Activated CD4-positive, alpha-beta T cell treated with anti-CD3 and anti-CD28 coated beads for 1 hour (primary cell): Measurements from ENCODE around the gene SMPDL3A.

ENCODE experiments used
- DNase-seq: peaks from one replicate; pipeline ENCODE4 v3.0.0-alpha.2; 2020

SMPDL3A gene

GRCh38 chr6:122806291-122806690 is 17.2 kb downstream of the SMPDL3A start:
- DNase-seq, result no peak

- DNase-seq, result no peak
These were observed 19.2 kb downstream of the SMPDL3A start for GRCh38 chr6:122808121-122808885.

- no peak for DNase-seq
These were observed 19.9 kb downstream of the SMPDL3A start for GRCh38 chr6:122809001-122809400.

- DNase-seq, result no peak
These were observed 20.6 kb downstream of the SMPDL3A start for GRCh38 chr6:122809691-122810090.

DNA sequence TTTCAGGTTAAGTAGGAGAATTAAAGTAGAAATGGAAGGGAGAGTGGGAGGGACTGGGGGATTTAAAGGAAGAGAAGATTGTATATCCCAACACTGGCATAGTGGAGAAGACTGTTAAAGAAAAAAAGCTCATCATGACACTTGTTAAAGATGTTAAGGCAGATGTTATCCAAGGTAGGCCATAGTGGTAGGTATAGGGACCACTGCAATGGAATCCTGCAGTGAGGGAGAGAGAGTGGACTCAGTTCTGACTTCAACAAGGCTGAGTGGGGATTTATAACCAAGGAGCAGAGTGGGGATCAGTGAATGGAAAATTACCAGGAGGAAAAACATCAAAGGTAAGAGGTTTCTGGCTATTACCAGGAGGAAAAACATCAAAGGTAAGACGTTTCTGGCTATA is 21.1 kb downstream of the SMPDL3A start:
- DNase-seq, result no peak

GRCh38 chr6:122817358-122817757 is 28.3 kb downstream of the SMPDL3A start:
- no peak for DNase-seq

GRCh38 chr6:122817766-122818165 is 28.7 kb downstream of the SMPDL3A start:
- DNase-seq, result no peak

- DNase-seq, result no peak
These were observed 29.8 kb downstream of the SMPDL3A start for GRCh38 chr6:122818866-122819265.

- DNase-seq, result no peak
These were observed 32.0 kb downstream of the SMPDL3A start for GRCh38 chr6:122821095-122821494.

DNA sequence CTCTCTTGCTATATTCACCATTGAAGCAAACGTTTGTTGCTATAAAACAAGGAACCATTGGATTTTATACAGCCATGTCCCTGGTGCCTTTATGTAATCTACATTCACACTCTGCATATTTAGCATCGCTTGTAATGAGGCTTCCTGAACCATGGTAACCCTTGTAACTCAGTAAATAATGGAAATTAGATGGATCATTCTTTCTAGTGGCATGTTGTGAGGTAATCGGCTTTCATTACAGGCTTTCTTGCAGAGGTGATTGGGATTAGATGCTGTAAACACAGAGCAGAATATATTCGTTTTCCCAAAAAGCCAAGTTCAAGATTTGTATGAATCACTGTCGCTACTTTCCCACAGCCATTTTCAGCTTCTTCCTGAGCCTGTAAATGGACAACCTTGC is 36.1 kb downstream of the SMPDL3A start:
- no peak for DNase-seq

DNA sequence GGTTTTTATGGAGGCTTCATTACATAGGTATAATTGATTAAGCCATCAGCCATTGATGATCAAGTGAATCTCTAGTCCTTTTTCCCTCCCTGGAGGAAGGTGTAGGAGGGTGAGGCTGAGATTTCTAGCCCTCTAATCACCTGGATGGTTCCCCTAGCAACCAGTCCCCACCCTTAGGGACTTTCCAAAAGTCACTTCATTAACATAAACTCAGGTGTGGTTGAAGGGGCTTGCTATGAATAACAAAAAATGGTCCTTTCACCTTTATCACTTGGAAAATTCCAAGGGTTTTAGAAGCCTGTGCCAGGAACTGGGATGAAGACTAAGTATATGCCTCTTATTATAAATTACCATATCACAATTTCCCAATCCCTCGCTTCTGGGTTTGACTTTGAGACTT is 40.4 kb downstream of the SMPDL3A start:
- no peak for DNase-seq

DNA sequence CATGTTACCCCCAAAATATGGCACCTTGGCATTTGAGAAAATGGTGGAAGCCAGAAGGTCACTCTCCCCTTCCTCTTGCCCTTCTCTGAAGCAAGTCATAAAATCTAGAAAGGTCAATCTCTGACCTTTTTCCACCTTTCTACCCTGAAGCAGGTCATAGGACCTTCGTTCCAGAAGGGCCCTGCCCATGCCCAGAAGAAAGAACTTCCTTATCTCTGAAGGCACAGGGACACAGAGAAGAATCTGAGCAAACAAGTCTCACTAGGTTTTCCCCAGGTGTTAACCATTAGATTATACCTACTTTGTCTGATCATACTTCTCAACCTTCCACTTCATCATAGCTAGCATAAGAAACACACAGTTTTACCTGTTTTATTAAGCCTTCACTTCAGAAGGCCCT is 42.5 kb downstream of the SMPDL3A start:
- no peak for DNase-seq

DNA sequence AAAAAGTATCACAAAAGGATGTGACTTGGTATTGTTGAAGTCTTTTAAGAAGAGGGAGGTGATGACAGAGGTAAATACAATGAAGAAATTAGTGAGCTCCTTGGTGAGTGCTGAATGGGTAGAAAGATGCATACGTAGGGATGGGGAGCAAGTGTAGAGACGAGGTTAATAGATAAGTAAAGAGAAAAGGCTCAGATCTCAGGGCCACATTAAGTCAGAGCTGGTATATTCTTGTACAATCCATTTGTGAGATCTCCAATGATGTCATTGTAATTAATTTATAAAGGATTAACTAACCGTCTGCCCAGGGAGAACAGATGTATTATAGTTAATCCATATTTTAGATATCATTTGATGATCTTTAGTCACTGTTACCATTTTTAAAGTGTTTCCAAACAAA is 43.4 kb downstream of the SMPDL3A start:
- no peak for DNase-seq

- DNase-seq, result no peak
These were observed 44.0 kb downstream of the SMPDL3A start for GRCh38 chr6:122833021-122833491.

- DNase-seq, result no peak
These were observed 49.2 kb downstream of the SMPDL3A start for GRCh38 chr6:122838060-122838780.

DNA sequence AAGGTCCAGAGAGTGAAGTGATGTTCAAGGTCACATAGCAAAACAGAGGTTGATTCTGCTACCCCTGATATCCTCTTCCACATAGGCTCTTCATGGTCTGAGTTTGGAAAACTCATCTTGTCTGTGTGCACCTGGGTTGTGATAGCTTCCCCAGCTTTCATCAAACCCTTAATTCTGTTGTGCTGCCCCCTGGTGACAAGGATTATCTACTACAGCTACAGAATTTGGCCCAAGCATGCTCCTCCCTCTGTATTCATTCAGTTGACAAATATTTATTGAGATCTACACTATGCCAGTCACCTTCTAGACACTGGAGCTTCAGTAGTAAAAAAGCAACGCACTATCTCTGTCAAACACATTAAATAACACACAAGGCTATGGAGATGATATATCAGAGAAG is 50.4 kb downstream of the SMPDL3A start:
- no peak for DNase-seq

GRCh38 chr6:122839906-122840305 is 50.8 kb downstream of the SMPDL3A start:
- DNase-seq, result no peak

DNA sequence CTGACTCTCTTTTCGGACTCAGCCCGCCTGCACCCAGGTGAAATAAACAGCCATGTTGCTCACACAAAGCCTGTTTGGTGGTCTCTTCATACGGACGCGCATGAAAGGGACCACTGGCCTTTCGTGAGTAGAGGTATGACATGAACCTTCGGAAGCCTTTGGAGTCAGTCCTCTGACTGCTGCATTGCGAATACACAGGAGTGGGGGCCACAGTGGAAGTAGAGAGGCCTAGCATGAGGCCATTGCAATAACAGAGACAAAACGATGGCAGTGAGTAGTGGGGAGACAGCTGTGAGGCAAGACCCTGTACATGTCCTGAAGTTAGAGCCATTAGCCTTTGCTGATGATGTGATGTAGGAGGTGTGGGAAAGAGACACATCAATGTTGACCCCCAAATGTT is 56.4 kb downstream of the SMPDL3A start:
- DNase-seq, result no peak

DNA sequence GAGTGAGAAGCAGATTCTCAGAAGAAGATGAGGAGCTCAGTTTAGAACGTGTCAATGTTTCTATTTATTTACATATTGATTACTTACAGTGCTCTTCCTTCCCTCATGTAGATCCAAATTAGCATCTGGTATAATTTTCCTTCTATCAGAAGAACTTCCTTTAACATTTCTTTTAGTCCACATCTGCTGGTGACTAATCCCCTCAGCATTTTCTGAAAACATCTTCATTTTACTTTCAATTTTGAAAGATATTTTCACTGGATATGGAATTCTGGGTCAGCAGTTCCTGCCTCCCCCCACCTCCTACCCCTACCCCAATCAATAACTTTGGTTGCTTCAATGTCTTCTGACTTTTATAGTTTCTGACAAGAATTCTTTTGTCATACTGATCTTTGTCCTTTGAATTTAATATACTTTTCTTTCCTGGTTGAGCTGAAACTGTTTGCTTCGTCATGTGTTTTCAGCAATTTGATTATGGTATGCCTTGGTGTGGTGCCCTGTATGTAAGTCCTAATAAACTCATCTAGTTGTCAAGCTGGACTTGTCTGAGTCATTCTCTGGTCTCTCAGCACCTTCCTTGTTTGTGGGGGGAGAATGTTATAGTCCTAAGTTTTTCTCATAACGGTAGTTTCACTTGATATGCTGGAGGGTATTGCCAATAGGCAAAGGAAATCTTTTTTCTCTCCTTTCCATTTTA is 57.0 kb downstream of the SMPDL3A start:
- no peak for DNase-seq

DNA sequence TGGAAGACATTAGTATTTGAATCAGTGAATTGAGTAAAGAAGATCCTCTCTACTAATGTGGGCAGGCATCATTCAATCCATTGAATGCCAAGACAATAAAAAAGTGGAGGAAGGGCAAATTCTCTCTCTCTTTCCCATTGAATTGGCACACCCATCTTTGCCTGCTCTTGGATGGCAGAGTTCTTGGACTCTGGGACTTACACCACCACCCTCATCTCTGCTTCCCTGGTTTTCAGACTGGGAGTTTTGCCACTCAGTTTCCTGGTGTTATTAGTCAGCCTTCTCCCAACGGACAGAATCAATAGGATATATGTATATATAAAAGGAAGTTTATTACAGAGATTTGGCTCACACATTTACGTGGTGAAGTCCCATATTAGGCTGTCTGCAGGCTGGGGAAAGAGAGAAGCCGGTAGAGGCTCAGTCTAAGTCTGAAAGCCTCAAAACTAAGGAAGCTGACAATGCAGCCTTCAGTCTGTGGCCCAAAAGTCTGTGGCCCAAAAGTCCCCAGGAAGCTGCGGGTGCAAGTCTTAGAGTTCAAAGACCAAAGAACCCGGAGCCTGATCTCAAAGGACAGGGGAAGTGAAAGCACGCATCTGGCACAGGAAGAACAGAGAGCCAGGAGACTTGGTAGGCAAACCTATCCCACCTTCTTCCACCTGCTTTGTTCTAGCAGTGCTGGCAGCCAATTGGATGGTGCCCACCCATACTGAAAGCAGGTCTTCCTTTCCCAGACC is 64.4 kb downstream of the SMPDL3A start:
- DNase-seq, result no peak
